Measurements from ENCODE around the gene HAT1.

DNA sequence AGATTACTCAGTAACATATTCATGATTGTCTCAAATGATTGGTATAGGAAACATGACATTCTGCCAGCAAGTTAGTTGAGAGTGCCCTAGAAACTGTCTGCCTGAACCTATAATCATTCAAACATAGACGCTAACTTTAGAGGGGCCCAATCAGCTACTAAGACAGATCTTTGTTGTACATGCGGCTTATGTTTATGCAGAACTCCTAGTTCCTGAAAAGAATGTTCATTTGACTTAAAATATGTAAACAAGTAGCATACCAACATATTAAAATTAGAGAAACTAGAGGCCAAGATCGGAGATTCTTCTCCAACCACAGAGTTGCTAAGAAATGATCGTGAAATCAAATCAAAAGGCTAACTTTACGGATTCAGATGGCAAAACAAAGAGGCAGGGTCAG is 73.3 kb downstream of the HAT1 start:
- TF ChIP-seq YY1 (IDR thresholded peaks at IDR 0.05; ENCODE audit: insufficient read depth, insufficient read length) (no peak), SUZ12 (IDR thresholded peaks at IDR 0.05; ENCODE audit: extremely low read depth, insufficient read depth, insufficient read length) (no peak)
